GM10266 (cell line): ENCODE data around the gene PPP1CA.

ENCODE experiments used
- DNase-seq: peaks from one replicate; pipeline ENCODE4 v3.0.0; 2012; ENCODE audit errors: extremely low spot score
- TF ChIP-seq, protein P1 (sequence below): IDR thresholded peaks from 2 replicates; pipeline ENCODE4 v1.5.1; 2012; ENCODE audit warnings: mild to moderate bottlenecking, low read depth; ENCODE audit not compliant: control insufficient read depth, insufficient read depth; ENCODE audit errors: missing control alignments

The PPP1CA gene

DNA sequence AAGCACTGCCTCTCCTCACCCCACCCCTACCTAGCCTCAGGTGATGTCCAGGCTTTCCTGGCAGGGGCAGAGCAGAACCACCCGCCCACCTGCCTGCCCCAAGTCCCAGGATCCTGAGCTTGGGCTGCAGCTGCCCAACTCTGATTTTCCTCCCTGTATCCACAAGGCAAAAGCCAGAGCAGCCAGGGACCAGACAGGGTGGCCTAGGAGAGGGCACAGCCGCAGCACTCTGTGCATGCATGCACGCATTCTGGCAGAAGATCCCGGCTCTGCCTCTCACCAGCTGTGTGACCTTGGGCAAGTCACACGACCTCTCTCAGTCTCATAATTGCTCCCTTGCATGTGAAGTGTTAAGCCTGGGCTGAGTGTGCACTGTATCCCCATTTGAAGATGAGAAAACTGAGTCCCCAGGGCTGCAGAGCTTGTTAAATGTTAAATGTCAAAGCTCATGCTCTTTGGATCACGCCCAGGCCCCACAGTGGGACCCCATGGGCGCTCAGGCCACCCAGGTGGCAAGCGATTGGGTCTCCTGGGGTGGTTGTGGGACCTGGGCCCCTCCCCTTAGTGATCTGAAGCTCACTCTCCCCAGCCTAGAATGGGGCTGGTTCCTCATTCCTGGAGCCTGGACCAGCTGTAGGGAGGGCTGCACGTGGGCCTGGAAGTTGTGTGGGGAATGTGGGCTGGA, 11.0 kb upstream of the PPP1CA start:
- no peak for DNase-seq
- TF ChIP-seq, protein P1, sequence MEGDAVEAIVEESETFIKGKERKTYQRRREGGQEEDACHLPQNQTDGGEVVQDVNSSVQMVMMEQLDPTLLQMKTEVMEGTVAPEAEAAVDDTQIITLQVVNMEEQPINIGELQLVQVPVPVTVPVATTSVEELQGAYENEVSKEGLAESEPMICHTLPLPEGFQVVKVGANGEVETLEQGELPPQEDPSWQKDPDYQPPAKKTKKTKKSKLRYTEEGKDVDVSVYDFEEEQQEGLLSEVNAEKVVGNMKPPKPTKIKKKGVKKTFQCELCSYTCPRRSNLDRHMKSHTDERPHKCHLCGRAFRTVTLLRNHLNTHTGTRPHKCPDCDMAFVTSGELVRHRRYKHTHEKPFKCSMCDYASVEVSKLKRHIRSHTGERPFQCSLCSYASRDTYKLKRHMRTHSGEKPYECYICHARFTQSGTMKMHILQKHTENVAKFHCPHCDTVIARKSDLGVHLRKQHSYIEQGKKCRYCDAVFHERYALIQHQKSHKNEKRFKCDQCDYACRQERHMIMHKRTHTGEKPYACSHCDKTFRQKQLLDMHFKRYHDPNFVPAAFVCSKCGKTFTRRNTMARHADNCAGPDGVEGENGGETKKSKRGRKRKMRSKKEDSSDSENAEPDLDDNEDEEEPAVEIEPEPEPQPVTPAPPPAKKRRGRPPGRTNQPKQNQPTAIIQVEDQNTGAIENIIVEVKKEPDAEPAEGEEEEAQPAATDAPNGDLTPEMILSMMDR = no peak

DNA sequence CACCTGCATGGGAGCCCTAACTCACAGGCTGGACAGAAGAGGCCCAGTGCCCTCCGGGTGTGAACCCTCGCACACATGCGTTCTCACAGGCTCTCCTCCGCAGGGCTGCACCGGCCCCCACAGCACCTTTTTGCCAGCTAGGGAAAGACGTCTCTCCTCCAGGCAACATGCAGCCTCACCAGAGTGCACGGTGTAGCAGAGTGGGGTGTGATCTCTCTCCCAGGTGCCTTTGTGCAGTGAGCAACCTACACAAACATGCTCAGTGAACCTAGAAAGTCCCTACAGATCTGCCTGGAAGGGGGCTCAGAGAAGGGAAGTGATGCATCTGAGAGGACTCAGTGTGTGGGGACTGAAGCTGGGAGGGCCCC, 10.1 kb upstream of the PPP1CA start:
- DNase-seq = peak; percentile 44
- TF ChIP-seq, protein P1 = no peak

DNA sequence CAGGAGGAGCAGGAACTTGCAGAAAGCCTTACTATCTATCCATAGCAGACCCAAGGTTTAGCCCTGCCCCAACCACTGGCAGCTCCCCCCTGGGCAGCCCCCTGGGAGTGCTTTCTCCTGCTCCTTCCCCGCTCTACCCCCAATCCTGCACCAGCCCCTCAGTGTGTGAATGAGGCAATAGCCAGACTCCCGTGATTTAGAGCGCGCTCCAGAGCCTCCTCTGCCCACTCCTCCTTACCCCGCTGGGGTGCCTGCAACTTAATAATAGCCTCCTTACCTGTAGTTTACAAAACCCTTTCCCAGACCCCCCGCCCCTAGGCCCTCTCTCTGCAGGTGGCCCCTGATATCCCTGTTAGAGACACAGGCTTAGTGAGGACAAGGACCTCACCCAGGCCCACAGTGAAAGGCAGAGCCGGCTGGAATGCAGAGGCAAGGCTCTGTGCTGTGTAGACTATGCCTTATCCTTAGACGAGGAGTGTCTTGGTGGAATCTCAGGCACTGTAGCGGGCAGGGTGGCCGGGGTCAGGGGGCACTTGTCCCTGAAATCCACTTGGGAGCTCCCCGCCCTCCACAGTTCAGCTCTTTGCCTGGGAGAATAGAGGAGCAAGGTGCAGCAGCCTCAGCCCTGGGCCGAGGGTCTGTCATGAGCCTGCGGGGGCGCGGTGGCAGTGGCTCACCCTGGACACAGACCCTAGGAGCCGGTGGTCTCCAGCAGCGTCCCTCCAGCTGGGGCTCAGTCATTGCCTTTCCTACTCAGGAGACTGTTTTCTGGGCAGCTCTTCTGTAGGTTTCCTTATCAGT, 9.5 kb upstream of the PPP1CA start:
- no peak for DNase-seq
- TF ChIP-seq, protein P1 = no peak

DNA sequence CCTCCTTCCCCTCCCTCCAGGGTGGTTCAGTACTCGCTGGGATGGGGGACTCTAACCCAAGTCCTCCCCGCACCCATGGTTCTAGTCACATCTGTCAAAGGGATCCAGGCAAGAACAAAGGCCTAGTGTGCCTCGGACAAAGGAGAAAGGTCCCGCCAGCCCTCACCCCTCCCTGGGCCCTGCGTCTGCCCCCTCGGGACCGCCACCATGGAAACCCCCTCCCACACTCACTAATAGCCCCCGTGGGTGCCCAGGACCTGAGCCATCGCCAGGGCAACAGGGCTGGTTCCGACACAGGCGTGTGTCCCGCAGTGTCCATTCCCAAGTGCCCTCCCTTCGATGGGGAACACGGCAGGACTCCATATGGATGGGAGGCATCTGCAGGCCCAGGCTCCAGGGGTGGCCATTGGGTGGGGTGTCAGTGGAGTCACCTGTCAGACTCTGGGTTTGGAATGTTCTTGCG, 8.7 kb upstream of the PPP1CA start:
- no peak for DNase-seq

DNA sequence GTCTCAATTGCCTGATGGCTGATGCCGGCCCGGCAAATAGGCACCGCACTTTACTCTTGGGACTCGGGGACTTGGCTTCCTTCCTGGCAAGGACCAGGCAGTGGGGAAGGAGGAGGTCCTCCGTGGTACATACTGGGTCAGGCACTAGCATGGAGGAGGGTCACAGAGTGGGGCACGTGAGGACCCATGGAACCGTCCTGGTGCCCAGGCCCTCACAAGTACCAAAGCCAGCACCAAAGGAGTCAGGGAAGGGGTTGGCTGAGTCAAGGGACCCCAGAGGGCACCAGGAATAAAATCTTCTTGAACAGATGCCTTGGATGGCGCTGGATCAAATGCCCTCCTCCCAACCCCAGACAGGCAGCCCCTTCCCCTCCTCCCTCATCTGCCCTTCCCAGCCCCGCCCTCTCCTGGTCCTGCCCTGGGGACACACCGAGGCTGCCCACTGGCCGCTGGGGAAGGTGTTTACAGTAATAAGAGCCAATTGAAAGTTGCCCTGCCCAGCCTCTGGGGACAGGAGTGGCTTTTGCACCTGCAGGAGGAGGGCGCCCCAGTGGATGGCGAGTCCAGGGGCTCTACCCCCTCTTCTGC, 8.2 kb upstream of the PPP1CA start:
- TF ChIP-seq, protein P1 = no peak
- DNase-seq = peak; percentile 48

More for the DNA sequence above, 8.7 kb upstream of the PPP1CA start:
- TF ChIP-seq, protein P1 = no peak

DNA sequence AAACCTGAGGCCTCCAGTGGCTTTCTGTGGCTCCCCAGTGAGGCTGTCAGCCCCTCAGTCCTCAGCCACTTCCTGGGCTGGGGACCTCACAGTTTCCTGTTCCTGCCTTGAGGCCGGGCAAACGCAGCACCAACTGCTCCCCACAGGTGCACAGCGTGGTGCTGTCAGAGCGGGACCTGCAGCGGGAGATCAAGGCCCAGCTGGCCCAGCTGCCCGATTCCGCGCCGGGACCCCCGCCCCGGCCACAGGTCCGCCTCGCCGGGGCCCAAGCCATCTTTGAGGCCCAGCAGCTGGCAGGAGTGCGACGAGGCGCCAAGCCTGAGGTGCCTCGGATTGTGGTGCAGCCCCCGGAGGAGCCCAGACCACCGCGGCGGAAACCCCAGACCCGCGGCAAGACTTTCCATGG, 7.6 kb upstream of the PPP1CA start:
- TF ChIP-seq, protein P1 = peak; percentile 4
- peak; percentile 79 for DNase-seq
